HG03378 (cell line): Measurements from ENCODE around the gene ATXN10.

Source experiments
- ATAC-seq: cut with Tn5 transposase; IDR thresholded peaks from one replicate; pipeline ENCODE4 v1.9.1; 2021; ENCODE audit warnings: mild to moderate bottlenecking, moderate library complexity; ENCODE audit not compliant: unreplicated experiment

ATXN10 gene

DNA sequence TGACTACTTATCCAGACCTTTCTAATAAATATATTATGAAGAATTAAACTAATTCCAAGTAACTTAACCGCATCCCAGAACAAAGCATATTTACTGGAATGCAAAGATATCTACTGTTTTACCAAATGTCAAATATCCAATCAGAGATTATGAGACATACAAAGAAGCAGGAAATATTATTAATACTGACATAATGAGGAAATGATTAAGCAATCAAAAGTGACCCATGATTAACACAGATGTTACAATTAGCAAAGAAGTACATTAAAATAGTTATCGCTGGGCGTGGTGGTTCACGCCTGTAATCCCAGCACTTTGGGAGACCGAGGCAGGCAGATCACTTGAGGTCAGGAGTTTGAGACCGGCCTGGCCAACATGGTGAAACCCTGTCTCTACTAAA is 200.1 kb downstream of the ATXN10 start:
- no peak for ATAC-seq

DNA sequence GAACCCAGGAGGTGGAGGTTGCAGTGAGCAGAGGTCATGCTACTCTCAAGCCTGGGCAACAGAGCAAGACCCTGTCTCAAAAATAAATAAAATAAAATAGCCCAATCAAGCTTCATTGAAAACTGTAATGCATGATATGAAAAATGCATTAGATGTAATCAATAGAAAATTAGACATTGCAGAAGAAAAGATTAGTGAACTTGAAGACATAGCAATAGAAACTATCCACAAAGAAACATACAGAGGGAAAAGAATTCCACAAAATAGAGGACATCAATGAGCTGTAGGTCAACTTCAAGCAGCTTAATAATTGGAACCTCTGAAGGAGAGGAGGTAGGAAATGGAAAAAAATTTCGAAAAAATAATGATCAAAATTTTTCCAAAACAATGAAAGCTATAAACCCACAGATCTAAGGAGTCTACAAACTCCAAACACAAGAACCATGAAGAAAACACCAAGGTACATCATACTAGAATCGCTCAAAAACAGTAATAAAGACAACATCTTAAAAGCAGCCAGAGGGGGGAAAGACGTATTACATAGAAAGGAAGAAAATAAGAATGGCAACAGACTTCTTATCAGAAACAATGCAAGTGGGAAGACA is 201.1 kb downstream of the ATXN10 start:
- no peak for ATAC-seq

DNA sequence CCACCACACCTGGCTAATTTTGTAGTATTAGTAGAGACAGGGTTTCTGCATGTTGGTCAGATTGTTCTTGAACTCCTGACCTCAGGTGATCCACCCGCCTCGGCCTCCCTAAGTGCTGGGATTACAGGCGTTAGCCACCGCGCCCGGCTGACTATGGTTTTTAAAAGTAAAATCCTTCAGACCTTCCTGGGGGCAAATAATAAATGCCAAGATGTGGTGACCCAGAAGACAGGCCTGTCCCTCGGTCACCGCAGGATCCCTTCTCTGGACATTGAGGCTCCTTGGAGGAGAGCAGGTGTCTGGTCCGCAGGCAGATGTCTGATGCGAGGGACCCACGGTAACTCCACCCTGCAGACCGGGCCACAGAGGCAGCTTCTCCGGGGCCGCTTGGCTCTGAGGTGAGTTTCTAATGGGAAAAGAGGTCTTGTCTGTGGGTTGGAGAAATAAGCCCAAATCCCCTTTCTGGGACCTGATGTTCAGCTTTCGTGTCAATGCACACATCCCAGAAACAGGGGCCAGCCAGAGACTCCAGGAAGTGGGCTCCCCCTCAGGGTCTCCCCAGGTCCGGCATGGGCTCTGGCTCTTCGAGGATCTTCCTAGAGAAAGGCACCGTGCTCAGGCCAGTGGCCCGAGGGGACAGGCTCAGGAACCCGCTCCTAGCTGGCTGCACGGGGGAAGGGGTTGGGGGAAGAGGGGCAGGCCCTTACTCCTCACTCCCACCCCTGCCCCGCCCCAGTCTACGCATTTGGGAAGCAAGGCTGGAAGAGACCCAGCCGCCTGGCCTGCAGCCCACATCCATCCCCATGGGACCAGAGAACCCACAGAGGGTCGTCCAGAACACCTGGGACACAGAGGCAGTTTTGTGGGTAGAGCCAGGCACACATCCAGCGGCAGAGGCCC is 204.8 kb downstream of the ATXN10 start:
- no peak for ATAC-seq

DNA sequence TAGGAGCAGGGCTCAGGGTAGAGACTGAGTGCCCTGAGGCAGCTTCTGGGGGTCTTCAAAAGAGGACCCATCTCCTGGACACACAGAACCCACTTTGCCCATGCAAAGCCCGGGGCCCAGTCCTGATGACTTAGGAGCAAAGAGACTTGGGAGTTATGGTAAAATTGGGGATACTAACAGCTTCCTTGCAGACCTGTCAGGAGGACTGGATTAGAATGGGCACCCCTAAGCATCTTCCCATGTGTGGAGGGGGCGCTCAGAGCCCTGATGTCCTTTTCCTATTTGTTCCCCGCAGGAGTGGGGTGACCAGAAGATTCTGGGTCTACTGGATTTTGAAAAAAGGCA is 205.4 kb downstream of the ATXN10 start:
- ATAC-seq: no peak

DNA sequence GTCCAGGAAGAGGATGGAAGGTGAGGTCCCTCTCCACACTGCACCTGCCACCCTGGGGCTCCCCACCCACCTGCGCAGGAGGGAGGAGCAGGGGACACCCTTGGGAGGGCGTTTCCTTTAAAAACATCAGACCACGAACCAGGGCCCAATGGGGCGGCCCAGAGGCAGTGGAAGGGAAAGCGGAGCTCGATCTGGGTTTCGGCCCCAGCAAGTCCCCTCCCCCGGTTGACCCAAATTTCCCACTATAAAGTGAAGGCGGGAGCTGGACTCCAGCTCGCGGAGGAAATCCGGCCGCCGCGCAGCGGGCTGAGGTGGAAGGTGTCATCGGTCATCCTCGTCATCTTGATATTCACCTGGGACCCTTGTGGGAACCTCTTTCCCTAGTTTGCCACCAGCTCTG is 206.0 kb downstream of the ATXN10 start:
- ATAC-seq: no peak

DNA sequence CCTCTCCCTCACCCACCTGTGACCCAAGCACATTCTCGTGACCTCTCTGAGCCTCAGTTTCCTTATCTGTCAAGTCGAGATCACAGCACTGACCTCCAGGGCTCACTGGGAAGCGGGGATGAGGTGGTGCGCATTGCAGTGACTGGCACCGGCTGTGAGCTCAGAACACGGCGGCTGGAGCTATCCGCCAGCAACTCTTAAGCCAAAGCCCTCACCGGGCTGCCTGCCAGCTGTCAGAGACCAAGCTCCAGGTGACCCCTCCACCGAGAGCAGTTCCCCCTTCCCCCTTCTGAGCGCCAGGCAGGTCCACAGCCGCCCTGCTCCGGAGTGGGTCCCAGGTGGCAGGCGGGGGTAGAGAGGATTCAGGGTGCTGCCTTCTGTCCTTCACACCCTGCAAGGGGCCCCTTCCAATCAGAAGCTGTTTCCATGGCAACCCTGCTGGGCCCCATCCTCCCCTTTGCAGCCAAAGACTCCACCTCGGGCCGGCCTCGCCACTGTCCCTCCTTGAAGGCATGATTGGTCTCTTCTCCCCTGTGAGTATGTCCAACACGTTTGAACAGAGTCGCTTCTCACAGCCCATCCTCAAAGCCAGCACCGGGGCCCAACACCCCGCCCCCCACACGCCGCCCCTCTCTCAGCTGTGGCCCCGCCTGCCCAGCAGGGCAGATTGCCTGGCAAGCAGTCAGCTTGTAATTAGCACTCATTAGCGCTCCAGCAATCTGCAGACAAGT is 206.6 kb downstream of the ATXN10 start:
- ATAC-seq: no peak

DNA sequence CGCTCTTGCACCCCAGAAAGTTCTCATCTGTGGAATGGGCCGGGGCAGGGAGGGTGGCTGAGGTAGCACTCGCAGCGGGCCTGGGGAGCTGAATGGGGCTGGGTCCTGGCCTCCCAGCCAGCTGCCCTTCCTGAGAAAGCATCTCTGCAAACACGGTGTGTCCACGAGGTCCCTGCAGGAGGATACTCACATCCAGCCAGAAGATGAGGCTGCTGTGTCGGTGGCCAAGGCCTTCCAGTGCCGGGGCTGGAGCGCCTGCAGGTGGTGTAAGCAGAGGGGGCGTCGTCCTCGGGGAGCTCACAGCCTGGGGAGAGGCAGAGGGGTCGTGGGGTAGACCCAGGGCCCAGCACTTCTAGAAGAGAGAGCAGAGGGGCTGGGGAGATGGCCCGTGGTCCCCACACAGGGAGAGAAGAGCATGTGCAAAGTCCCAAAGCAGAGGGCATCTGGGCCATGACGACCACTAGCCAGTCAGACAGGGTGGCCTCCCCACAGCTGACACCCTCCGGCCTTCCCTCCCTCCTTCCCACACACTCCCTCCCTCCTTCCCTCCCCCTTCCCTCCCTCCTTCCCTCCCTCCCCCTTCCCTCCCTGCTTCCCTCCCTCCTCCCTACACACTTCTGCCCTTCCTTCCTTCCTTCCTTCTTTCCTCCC is 207.4 kb downstream of the ATXN10 start:
- ATAC-seq: no peak

DNA sequence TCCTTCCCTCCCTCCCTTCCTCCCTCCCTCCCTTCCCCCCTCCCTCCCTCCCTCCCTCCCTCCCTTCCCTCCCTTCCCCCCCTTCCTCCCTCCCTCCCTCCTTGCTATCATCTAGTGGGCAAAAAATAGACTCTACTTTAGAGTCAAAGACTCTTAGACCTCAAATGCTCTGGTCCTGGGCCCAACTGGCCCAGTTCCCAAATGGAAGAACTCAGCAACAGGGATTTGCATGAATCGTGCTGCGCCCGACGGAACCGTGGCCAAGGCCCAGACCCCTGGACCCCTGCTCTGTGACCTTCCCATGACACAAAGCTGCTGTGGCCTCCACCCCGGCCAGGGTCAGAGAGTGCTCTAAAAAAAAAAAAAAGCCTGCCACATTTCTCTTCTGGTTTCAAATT is 207.9 kb downstream of the ATXN10 start:
- no peak for ATAC-seq

DNA sequence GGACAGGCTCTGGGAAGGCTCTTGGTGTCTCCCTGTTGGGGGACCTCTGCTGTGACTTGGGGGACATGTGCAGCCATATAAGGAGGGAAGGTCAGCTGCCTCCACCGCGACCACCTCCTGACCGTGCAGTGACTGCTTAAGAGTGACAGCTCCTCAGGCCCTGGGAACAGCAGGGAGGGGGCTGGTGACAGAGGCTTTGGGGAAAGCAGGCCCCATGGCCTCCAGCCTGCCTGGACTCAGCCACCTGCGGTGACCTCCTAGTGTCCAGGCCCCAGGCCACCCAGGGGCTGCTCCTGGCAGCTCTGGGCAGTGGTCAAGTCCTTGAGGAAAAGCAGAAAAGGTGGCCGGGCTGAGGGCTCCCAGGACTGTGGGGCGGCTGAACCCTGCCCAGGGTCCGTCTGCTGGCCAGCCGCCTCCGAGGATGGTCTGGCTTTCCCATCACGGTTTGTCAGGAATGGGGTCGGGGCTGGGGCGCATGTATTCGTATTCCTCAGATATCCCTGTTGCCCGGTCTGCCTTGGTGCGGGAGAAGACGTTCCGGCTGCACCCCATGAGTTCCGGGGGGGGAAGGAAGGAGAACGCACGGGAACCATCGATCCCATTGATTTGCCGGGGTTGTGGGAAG is 208.6 kb downstream of the ATXN10 start:
- ATAC-seq: no peak

DNA sequence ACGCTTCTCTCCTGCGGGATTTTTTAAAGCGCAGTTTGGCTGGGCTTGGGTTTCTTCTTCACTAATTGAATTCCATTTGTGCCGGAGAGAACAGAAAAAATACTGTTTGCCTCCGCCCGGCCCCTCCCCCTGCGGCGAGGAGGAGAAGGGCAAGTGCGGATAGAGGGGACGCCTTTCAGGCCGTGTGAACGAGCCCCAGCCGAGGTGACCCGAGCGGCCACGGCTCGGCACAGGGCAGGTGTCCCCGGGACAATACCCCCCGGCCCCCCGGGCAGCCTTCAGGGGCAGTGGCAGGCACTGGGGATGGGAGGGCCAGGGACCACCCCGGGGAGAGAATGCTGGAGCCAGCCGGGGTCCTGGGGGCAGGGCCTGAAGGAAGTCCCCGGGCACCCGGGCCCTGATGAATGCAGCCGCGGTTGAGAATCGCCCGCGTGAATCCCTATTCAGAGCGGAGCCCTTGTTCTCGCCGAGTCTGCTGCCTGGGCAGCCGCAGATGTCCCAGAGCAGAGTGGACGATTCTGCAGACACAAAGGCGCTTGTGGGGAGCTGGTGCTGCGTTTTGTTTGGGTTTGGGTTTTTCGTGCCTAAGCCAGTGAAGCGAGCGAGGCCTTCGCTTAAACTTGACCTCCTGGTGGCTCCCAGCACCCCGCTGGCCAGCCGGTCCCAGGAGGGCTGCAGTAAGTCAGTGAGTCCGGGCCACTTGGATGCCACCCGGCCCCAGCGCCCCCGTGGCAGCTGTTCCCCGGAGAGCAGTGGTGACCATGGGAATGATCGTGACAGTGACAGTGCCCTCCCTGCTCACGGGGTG is 209.3 kb downstream of the ATXN10 start:
- ATAC-seq: no peak

DNA sequence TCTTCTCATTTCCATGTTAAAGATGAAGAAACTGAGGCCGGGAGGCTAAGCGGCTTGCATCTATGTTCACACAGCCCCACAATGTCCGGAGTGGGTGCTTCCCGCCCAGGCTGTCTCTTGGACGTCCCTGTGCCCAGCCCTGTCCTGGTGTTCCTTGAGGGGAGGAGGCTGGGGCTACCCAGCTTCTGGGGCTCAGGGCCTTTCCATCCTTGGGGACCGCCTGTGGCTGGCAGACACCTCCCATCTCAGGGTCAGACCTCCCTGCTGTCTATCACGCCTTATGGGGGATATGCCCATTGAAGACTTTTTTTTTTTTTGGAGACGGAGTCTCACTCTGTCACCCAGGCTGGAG is 209.9 kb downstream of the ATXN10 start:
- ATAC-seq: no peak

DNA sequence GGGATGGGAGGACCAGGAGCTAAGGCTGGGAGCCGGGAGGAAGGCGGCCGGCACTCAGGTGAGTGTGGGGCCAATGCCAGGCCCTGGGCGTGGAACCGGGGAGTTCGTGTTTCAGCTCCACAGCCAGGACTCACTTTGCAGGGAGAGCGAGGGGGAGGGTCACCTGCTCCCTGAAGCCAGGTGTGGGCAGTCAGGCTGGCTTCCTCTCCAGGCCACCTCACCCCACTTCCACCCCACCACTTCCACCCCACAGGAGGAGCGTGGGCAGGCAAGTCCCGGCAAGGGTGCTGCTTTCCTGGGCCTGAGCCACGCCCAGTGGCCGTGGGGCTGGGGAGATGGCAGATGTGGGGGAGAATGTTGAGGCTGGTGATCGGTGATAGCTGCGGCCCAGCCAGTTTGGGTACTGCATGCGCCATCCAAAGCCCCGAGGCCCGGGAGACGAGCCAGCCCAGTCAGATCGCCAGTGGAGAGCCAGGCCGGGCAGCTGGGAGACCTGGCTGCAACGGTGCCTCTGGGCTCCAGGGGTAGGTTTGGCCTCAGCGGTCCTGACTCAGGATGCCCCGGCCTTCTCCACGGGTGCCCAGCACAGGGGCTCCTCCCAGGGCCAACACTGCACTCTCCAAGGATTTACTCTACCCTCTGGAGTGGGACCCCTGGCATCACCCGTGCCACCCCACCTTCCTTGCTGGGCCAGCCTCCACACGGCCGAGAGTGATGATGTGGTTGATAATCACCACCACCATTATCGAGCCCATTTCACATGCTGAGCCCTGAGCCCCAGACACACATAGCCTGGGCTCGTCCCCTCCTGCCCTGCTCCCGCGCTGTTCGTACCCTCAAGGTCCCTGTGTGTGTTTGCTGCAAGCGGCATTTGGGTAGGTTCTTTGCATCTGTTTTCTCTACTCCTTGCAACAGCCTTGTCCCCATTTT is 211.5 kb downstream of the ATXN10 start:
- ATAC-seq: no peak

DNA sequence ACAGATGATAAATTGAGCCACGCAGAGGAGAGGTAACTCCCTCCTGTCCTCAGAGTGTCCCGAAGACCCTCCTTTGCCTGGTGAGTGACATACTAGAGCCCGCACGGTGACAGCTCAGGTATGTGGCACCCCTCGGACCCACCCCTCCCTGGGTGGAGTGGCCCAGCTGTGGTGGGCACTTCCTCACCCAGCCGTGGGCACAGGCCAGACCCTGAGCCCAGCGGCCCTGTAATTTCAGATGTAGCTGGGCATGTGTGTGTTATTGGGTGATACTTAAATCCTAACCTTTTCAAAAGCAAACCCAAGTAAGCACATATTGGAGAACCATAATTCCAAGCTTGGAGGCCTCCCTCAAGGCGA is 212.2 kb downstream of the ATXN10 start:
- ATAC-seq: no peak

DNA sequence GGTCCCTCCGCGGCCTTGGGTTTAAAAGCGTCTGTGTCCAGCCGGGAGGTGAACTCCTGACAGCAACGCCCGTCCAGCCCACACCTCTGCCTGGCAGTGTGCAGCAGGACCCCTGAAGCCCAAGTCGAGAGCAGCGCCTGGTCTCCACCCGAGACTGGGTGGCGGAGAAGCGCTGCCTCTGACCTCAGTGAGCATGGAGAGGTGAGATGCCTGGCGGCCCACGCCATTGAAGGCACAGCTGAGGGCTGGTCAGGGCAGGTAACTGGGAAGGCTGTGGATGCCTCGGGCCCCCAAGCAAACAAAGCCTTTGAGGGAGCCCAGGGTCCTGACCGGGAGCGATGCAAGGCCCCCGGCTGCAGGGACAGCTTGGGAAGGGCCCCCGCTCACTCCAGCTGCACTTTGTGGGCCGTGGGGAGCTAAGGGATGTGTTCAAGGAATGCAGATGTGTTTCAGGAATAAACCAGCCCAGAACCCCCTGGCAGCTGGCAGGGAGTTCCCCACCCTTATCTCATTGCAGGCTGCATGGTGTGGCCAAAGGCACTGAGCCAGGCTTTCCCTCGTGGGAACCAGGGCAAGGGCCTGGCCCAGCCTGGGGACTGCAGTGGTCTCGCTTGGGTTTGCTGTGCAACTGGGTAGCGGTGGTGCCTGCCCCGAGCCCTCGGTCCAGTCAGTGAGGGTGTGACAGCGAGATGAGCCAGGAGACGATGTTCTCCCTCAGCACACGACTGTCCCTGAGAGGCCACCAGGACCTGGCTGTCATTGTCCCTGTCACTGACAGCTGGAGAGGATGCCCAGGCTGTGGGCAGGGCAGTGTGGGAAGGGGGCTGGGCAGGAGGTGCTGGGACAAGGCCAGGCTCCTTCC is 212.8 kb downstream of the ATXN10 start:
- ATAC-seq: no peak

DNA sequence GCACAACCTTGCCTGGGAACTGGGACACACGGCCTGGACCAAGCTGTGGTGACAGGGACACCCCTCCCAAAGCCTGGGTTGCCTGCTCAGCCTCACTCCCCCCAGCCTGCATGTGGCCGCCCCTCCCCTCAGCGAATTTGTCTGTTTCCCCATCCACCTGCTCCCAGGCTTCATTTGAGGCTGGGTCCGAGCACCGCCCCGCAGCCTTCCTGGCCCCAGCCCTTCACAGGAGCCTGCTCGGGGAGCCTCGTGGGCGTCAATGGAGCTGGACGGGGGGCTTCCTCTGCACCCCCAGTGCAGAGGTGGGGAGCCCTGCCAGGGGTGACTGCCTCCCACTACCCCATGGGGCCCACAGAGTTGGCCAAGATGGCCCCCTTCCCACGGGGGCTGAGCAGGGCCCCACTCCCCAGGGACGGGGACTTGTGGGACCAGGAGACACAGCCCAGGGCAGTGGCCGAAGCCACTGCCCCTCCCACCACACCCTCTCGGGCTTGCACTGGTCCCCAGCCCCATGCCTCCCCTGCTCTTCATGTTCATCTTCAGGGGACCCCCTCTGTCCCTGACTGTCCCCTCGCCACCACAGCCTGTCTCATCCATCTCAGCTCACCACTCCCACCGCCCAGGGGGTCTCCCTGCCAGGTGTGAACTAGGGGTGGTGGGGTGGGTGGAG is 213.7 kb downstream of the ATXN10 start:
- no peak for ATAC-seq

DNA sequence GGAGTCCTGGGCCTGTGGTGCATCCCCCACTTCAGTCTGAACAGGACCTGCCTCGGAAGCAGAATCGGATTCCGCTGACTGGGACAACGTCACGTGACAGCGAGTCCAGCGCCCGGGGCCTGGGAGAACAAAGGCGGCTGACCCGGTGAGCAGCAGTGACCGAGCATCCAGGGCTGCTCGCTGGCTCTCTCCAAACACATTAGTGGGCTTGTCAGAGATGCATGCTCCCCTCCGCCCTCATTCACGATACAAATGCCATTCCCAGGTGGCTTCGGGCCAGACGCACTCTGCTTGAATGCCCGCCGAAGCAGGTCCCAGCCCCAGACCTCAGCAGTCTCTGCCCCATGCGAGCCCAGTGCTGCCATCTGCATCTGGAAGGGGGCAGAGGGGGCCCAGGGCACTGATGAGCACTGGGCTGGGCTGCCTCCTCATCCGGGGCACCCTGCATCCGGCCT is 214.3 kb downstream of the ATXN10 start:
- no peak for ATAC-seq

DNA sequence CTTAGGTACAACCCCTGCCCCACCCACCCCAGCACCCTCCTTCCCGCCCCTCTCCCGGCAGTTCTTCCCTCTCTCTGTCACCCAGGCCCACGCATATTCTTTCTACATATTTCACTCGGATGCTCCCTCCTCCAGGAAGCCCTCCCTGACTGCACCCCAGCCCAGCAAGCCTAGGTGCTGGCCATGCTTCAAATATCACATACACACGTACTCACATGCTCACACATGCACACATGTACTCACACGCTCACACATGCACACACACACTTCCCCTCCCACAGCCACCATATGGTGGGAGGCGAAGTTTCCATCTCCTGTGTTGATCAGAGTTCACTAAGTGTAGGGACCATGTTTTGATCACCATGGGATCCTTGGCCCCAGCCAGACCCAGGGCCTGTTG is 214.9 kb downstream of the ATXN10 start:
- ATAC-seq: no peak
